NCI-H1048 (cell line): ENCODE measurements around the gene GRB7.

Experiments used
- DNase-seq: peaks from one replicate; lab custom pipeline; 2025; lab: John Stamatoyannopoulos, UW

Gene GRB7

GRCh38 chr17:39772987-39773934, 35.5 kb downstream of the GRB7 start:
- no peak for DNase-seq

- no peak for DNase-seq
Measured at GRCh38 chr17:39774047-39774446, 36.3 kb downstream of the GRB7 start.

DNA sequence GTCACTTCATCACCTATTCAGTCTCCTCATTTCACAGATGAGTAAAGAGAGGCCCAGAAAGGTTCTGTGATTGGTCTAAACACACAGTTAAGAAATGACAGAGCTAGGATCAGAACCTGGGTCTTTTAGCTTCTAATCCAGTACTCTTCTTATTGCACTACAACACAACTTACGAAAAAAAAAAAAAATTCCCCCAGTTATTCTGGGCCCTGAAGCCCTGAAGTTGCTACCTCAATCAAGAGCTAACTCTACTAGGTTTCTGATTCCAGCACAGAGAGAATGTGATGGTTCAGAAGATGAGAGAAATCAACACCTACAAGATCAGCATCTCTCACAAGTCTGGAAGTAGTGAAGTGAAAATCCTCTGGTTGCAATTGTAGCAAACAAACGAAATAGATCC, 37.3 kb downstream of the GRB7 start:
- DNase-seq: no peak

- no peak for DNase-seq
Measured at GRCh38 chr17:39776252-39776651, 38.5 kb downstream of the GRB7 start.

GRCh38 chr17:39777534-39778365, 40.0 kb downstream of the GRB7 start:
- no peak for DNase-seq

- no peak for DNase-seq
Measured at GRCh38 chr17:39781031-39781860, 43.5 kb downstream of the GRB7 start.

DNA sequence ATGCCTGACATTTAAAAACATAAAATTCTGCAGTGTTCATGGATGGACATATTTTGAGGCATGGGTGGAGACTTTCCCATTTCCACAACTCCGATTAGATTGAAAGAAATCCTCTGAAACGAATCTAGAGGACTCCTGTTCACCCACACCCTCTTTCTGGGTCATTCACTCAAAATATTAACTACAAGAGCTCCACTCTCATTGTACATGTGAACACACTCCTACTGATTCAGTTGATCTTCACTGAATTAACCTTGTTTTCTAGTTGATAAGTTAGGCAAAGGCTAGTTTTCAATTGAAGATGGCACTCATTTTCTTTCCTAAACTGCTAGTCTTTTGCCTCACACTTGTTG, 44.1 kb downstream of the GRB7 start:
- DNase-seq: no peak

DNA sequence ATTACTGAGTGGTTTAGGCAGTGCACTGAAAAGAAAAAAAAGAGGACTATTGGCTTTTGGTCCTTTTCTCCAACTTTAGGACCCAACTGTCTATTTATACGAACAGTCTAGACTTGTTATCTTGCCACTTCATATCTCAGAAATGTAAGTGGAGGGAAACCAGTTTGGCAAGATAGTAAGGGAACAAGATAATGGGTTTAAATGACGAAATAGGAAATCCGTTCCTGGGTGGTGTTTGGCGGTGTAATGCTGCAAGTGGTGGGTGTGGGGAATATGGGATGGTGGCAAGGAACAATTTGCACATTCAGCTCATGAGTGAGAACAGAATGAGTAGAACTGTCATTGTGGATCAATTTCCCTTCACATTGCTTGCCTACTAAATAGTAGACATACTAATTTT, 44.7 kb downstream of the GRB7 start:
- DNase-seq: no peak

GRCh38 chr17:39782980-39783379, 45.2 kb downstream of the GRB7 start:
- DNase-seq: no peak

DNA sequence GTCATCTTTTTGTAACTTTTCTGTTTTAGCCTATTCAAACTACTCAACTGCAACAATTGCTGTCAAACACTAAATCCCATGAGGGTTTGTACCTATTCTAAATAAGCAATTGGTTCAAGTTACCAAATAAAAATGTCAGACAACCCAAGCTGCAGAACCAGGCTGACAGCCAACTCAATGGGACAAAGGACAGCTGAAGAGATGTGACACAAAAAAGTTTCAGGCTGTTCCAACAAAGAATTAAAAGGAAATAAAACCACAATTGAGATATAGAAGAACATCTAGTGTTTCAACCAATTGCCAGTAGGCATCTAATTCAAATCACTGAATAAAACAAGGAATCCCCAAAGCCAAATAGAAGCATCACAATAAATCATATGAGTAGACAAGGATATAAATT, 49.3 kb downstream of the GRB7 start:
- DNase-seq: no peak

DNA sequence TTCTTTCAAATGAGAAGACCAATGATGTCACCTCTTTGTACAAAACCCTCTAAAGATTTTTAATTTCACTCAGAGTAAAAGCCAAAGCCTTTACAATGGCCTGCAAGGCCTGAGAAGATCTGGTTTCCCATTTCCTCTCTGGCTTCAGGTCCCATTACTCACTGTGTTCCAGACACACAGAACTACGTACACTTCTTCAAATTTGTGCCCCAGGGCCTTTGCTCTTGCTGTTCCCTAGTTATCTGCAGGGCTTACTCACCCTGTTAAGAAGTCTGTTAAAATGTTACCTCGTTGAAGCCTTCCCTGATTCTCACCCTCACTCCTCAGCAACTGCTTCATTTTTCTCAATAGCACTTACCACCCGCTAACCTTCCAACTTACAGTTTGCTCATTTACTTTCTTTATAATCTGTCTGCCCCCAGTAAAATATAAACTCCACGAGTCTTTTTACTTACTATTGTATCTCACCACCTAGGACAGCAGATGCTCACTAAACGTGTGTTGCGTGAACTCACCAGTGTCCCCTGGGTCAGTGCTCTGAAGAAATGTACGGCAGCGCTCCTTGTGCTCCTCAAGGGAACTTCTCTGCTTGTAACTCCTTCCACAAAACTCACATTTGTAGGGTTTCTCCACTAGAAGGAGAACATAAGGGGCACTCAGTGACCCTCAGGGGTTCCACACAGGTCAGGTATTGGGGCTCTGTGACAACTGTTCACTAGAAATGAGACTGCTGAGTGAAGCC, 50.2 kb downstream of the GRB7 start:
- no peak for DNase-seq

DNA sequence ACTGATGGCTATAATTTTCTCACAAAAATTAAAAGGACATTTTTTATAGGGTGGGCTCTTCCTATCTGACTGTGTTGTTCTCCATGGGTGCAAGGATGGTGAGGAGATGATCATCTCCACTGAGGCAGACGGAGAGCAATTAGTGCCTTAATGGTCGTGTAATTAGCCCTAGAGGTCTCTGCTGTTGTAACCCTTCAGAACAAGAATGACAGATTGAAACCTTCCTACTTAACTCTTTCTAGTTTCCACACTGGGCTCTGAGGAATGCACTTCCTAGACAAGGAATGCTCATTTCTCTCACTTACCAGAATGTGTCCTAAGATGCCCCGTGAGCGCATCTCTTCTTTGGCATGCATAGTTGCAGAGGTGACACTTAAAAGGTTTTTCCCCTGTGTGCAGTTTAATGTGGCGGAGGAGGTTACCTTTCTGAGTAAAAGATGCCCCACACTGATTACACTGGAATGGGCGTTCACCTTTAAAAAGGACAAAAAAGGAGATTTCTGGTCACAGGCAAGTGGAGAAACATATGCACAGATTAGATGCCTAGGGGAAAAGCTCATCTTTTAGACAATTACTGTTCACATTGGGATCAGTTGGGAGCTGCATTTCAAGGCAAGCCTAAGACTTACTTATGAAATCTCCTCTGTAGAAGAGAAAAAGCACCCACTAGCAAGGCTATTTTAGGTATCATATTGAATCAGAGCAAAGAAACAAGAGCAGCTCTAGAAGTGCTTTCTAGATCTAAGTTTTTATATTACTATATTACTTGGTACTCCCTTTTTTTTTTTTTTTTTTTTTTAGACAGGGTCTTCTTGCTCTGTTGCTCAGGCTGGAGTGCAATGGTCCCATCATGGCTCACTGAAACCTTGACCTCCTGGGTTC, 53.6 kb downstream of the GRB7 start:
- DNase-seq: no peak

- DNase-seq: no peak
Measured at GRCh38 chr17:39792526-39793221, 54.9 kb downstream of the GRB7 start.

DNA sequence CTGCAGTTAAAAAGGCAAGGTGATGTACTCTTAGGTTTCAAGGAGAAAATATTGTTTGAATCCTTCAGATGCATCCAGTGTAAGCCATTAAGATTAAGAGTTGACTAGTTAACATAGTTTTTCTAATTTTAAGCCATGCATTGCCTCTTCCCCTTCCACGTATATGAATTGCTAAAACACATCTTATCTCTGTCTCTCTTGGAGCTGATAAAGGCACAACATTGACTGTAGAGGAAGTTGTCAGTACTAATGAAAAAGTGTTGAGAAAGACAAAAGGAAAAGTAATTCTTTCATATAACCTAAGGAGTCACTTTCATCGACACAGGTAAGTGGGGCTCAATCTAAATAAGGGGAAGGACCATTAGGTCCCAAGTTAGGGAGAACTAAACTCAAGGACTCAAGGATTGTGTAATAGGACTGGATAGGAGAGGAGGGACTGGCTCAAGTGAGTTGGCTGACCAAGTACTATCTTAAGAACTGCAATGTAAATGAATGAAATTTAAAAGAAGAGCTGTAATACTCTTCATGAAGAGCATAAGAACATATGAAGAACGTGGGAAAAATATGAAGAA, 55.6 kb downstream of the GRB7 start:
- no peak for DNase-seq

DNA sequence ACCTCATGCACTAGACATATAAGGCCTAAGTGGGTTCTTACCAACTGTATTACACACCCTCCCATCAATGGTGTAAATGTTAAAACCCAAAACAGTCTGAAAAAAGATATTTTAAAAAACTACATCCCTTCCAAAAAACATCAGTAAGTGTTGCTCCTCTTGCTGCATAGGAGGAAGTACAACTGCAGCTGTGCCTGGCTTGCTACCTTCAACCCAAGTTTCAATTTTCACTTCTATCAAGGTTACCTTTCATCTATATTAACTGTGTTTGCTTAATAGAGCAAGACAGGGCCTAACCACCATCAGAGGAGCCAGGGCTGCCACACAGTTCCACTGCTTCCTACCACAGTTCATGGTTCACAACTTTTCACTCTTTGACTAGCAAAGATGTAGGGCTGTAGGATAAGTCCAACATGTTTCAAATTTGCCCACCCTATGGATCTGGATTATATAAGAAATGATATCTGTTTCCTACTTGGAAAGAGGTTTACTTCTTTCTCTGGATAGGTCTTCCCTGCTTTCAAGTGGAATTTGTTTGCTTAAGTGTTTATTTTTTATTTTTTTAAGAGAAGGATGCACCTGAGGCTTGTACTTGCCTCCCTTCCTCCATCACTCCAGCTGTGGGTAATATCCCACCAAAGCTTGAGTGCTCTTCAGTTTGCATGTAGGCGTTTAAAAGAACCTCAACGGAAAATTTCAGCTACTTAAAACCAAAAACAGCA, 56.7 kb downstream of the GRB7 start:
- no peak for DNase-seq
